NCI-H1417 (cell line): ENCODE data around the gene IQCK.

ENCODE experiments used
- DNase-seq, 3 experiments: peaks; one replicate each; lab custom pipeline; 2025; lab: John Stamatoyannopoulos, UW

Gene IQCK

GRCh38 chr16:19884611-19885450, 166.8 kb downstream of the IQCK start, which contains the start of gene GPRC5B:
Gene GPRC5B, minus strand, starts transcription at chr16:19884848. Its CDS starts 12,003 bp downstream, at chr16:19872845.
- DNase-seq: peak; percentile 5 to 74 (median 64)

DNA sequence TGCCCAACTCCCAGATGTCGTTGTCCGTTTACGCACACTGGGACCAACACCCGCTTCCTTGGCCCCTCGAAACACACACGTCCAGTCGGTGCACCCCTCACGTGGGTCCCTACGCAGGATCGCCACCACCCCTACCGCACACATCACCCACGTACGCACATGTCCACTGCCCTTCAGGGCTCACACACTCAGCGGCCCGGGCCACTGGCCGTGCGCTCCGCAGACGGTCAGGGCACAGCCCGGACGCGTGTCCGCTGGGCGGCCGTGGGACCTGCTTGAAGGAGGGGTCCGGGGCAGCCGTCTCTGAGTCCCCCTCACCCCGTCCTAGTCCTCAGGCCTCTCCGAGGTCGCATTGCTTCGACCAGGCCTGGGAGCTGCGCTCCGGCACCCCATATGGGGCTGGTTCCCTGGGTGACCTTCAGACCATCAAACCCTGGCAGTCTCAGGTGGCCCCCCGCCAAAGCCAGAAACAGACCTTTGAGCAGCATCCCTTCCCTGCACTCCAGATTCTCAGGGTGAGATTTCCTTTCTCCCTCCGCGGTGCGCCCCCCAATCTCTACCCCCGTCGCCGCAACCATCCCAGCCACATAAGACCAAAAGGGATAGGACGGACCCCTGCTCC, 167.5 kb downstream of the IQCK start:
- peak in 1 of 3 experiments; percentile 26 for DNase-seq

GRCh38 chr16:19886073-19886941, 168.2 kb downstream of the IQCK start:
- peak; percentile 58 to 80 (median 70) for DNase-seq

- DNase-seq: no peak
These were observed 170.8 kb downstream of the IQCK start for GRCh38 chr16:19888834-19889233.

GRCh38 chr16:19890901-19891300, 172.8 kb downstream of the IQCK start:
- DNase-seq: no peak

DNA sequence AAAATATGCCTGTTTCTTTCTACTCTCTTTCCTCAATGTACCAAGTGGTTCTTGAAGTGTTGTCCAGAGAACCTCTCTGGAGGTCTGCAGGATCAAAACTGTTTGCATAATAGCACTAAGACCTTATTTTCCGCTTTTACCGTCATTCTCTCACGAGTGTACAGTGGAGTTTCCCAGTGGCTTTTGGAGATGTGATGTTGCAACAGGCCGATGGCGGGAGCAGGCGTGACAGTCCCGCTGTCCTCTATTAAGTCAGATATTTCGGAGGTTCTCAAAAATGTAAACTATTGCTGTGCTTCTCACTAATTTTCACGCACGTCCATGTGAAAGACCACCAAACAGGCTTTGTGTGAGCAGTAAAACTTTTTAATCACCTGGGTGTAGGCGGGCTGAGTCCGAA, 174.8 kb downstream of the IQCK start:
- DNase-seq: no peak

- no peak for DNase-seq
These were observed 176.5 kb downstream of the IQCK start for GRCh38 chr16:19894586-19894985.

- no peak for DNase-seq
These were observed 178.9 kb downstream of the IQCK start for GRCh38 chr16:19896951-19897350.

DNA sequence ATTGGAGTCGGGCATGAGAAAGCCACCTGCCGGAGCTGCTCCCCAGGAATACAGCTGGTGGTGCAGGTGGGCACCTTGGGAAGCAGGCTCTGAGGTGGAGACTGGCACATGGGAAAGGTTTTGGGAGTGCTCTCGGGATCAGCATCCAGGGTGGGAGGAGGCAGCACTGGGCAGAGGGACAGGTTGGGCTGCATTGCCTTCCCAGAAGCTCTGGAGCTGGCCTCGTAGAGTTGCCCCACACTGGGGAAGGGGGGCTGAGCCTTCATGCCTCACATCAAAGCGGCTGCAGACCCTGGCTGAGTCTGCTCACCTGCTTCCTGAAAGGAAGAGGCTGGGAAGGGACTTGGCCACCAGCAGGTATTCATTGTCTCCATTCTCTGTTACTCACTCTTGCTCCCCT, 180.1 kb downstream of the IQCK start:
- no peak for DNase-seq

- DNase-seq: peak; percentile 37 to 79 (median 54)
These were observed 181.0 kb downstream of the IQCK start for GRCh38 chr16:19898924-19899604.

DNA sequence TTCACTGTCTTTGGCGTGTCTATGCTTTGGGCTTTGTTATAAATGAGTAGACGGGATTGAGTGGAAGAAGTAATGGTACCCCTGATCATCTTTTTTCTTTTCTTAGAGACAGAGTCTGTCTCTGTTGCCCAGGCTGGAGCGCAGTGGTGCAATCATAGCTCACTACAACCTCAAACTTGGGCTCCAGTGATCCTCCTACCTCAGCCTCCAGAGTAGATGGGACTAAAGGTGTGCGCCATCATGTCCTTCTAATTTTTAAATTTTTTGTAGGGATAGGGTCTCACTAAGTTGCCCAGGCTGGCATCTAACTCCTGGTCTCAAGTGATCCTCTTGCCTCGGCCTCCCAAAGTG, 181.5 kb downstream of the IQCK start:
- DNase-seq: no peak

DNA sequence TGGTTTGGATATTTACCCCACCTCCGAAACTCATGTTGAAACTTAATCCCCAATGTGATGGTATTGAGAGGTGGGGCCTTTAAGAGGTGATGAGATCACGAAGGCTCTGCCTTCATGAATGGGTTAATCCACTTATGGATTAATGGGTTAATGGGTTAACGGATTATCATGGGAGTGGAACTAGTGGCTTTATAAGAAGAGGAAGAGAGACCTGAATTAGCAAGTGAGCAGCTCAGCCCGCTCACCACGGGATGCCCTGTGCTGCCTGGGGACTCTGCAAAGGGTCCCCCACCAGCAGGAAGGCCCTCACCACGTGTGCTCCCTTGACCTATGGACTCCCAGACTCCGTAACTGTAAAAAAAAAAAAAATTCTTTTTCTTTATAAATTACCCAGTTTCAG, 183.1 kb downstream of the IQCK start:
- DNase-seq: no peak

DNA sequence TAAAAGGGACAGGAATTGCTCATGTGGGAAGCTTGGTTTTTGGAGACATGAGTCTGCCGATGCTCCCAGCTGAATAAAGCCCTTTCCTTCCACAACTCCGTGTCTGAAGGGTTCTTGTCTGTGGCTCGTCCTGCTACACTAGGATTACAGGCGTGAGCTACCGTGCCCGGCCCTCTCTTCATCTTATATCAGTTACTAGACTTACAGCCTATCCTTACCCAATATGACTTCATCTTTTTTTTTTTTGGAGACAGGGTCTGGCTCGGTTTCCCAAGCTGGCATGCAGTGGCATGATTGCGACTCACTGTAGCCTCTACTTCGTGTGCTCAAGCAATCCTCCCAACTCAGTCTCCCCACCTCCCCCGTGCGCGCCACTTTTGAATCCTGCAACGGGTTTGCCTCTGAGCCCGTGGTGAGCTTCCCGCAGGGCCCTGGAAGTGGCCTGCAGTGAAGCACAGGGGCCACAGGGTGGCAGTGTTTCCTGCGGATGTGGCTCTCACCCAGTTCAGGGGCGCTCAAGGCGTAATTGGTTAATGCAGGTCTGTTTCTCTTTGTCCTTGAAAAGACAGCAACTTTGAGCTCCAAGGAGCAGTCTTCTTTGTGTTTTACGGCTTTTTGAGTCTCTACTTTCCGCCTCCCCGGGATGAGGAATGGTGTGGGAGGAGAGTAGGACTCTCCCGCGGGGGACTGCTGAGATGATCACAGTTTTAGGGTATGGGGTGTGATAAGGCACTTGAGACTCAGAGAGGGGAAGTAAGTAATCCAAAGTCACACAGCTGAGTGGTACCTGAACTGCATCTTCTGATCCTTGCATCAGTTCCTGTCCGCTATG, 189.3 kb downstream of the IQCK start:
- peak; percentile 69 to 83 (median 70) for DNase-seq
